IMR-90 (cell line): ENCODE data around the gene NUP93. TPM values are rescaled to one million over a fixed set of nuclear protein-coding genes. Genes with fewer than 3 reads are reported as not detected.

Experiments
- ATAC-seq: fragments of 200-7000 bp; cut with Tn5 transposase; 2 replicates; pipeline ENCODE4 v1.9.1; 2020; ENCODE audit warnings: low read depth, mild to moderate bottlenecking, moderate library complexity
- BruUV-seq: library from RNA; stranded (reverse); fragments of 400-500 nt; replicated peaks from 2 replicates; lab custom pipeline; 2021; lab: Mats Ljungman, UMichigan
- CTCF ChIA-PET: fragments of 300-600 bp; formaldehyde crosslinking; extraction: SDS; loops from one replicate; lab custom pipeline; 2021; ENCODE audit warnings: antibody characterized with exemption; lab: Yijun Ruan, JAX
- POLR2A ChIA-PET: fragments of 300-600 bp; sonication (Branson Sonifier 250); formaldehyde crosslinking; loops from one replicate; lab custom pipeline; 2022; ENCODE audit warnings: antibody characterized with exemption; ENCODE audit not compliant: unreplicated experiment; lab: Charles Lee
- DNase-seq: peaks from one replicate; pipeline ENCODE4 v3.0.0; 2013
- H2AFZ ChIP-seq: replicated peaks from 2 replicates; pipeline ENCODE3; 2013; ENCODE audit warnings: low read length, mild to moderate bottlenecking; ENCODE audit not compliant: poor library complexity
- H2AK5ac ChIP-seq: 2 replicates; pipeline ENCODE4 v1.6.1; 2013; ENCODE audit warnings: low read depth, low read length, inconsistent platforms
- H2AK9ac ChIP-seq: replicated peaks from 2 replicates; pipeline ENCODE3; 2013; ENCODE audit warnings: mild to moderate bottlenecking, low read depth, low read length, moderate library complexity; ENCODE audit not compliant: poor library complexity
- H2BK120ac ChIP-seq: 2 replicates; pipeline ENCODE4 v1.6.1; 2013; ENCODE audit warnings: low read depth, low read length, inconsistent platforms
- H2BK15ac ChIP-seq: 3 replicates; pipeline ENCODE4 v1.6.1; 2013; ENCODE audit warnings: low read depth, low read length, inconsistent platforms
- H2BK20ac ChIP-seq: 2 replicates; pipeline ENCODE4 v1.6.1; 2013; ENCODE audit warnings: low read depth, mild to moderate bottlenecking, inconsistent platforms, low read length, moderate library complexity
- H2BK5ac ChIP-seq: 2 replicates; pipeline ENCODE4 v1.6.1; 2013; ENCODE audit warnings: mild to moderate bottlenecking, low read depth, low read length, inconsistent platforms; ENCODE audit not compliant: poor library complexity, severe bottlenecking
- H3K14ac ChIP-seq: replicated peaks from 2 replicates; pipeline ENCODE4 v1.6.1; 2013; ENCODE audit warnings: low read depth, low read length, inconsistent platforms
- H3K18ac ChIP-seq: 2 replicates; pipeline ENCODE4 v1.6.1; 2013; ENCODE audit warnings: low read depth, low read length, control low read depth
- H3K23ac ChIP-seq: 2 replicates; pipeline ENCODE4 v1.6.1; 2013; ENCODE audit warnings: low read depth, low read length, inconsistent platforms
- H3K27ac ChIP-seq: 2 replicates; pipeline ENCODE4 v1.5.1; 2013; ENCODE audit warnings: mild to moderate bottlenecking, control low read depth, low read length; ENCODE audit not compliant: insufficient read depth
- H3K27me3 ChIP-seq: 2 replicates; pipeline ENCODE4 v1.6.1; 2013; ENCODE audit warnings: low read length; ENCODE audit not compliant: control insufficient read depth, insufficient read depth
- H3K36me3 ChIP-seq: 2 replicates; pipeline ENCODE4 v1.6.1; 2013; ENCODE audit warnings: low read length, mixed read lengths; ENCODE audit not compliant: control insufficient read depth, insufficient read depth
- H3K4ac ChIP-seq: 2 replicates; pipeline ENCODE4 v1.6.1; 2013; ENCODE audit warnings: low read depth, low read length, inconsistent platforms
- H3K4me1 ChIP-seq: 2 replicates; pipeline ENCODE4 v1.6.1; 2013; ENCODE audit warnings: low read length, mixed read lengths; ENCODE audit not compliant: control insufficient read depth, insufficient read depth
- H3K4me2 ChIP-seq: 2 replicates; pipeline ENCODE4 v1.6.1; 2013; ENCODE audit warnings: low read depth, mild to moderate bottlenecking, control low read depth, low read length, moderate library complexity
- H3K4me3 ChIP-seq: 2 replicates; pipeline ENCODE4 v1.5.1; 2013; ENCODE audit warnings: low read depth, mild to moderate bottlenecking, control low read depth, low read length, moderate library complexity; ENCODE audit not compliant: insufficient read depth
- H3K56ac ChIP-seq: 2 replicates; pipeline ENCODE4 v1.6.1; 2013; ENCODE audit warnings: low read length, inconsistent platforms; ENCODE audit not compliant: insufficient read depth; ENCODE audit errors: extremely low read depth
- H3K79me1 ChIP-seq, 2 experiments: 2 replicates each; pipeline ENCODE4 v1.6.1; 2013; ENCODE audit warnings: low read length in 2 of 2, inconsistent platforms in 1 of 2, low read depth in 1 of 2
- H3K9ac ChIP-seq: 2 replicates; pipeline ENCODE4 v1.6.1; 2013; ENCODE audit warnings: low read depth, low read length, control low read depth
- H3K9me1 ChIP-seq: 2 replicates; pipeline ENCODE4 v1.6.1; 2013; ENCODE audit warnings: low read length, inconsistent platforms; ENCODE audit not compliant: insufficient read depth
- H3K9me3 ChIP-seq: 2 replicates; pipeline ENCODE4 v1.6.1; 2013; ENCODE audit warnings: low read length; ENCODE audit not compliant: control insufficient read depth, insufficient read depth
- H4K20me1 ChIP-seq: 2 replicates; pipeline ENCODE4 v1.6.1; 2013; ENCODE audit warnings: low read length, inconsistent platforms; ENCODE audit not compliant: insufficient read depth
- H4K5ac ChIP-seq: 2 replicates; pipeline ENCODE4 v1.6.1; 2013; ENCODE audit warnings: mild to moderate bottlenecking, low read depth, low read length, control low read depth
- H4K8ac ChIP-seq, 2 experiments: 2 replicates each; pipeline ENCODE4 v1.6.1; 2013; ENCODE audit warnings: low read depth in 2 of 2, low read length in 2 of 2, control low read depth in 1 of 2, inconsistent platforms in 1 of 2
- H4K91ac ChIP-seq: 2 replicates; pipeline ENCODE4 v1.6.1; 2013; ENCODE audit warnings: low read depth, low read length, inconsistent platforms; ENCODE audit not compliant: insufficient read depth
- BHLHE40 ChIP-seq: fragments of 150-350 bp; IDR thresholded peaks from 2 replicates; pipeline ENCODE4 v1.6.1; 2016; ENCODE audit warnings: mild to moderate bottlenecking, low read depth, low read length
- CEBPB ChIP-seq: IDR thresholded peaks from 2 replicates; pipeline ENCODE4 v1.6.1; 2012; ENCODE audit warnings: low read depth, low read length, improper control_type of control experiment
- CHD1 ChIP-seq: IDR thresholded peaks from 2 replicates; pipeline ENCODE4 v1.6.1; 2012; ENCODE audit warnings: low read depth, low read length, improper control_type of control experiment
- ELK1 ChIP-seq: fragments of 150-350 bp; IDR thresholded peaks from 2 replicates; pipeline ENCODE4 v1.6.1; 2016; ENCODE audit warnings: low read depth, mild to moderate bottlenecking, low read length, moderate library complexity, borderline replicate concordance
- FOS ChIP-seq: fragments of 150-350 bp; IDR thresholded peaks from 2 replicates; pipeline ENCODE4 v1.6.1; 2016; ENCODE audit warnings: low read depth, low read length
- MAFK ChIP-seq: IDR thresholded peaks from 2 replicates; pipeline ENCODE4 v1.6.1; 2012; ENCODE audit warnings: low read depth, low read length, improper control_type of control experiment
- MAZ ChIP-seq: IDR thresholded peaks from 2 replicates; pipeline ENCODE4 v1.6.1; 2012; ENCODE audit warnings: low read depth, mild to moderate bottlenecking, low read length, improper control_type of control experiment, moderate library complexity, borderline replicate concordance
- MXI1 ChIP-seq: IDR thresholded peaks from 2 replicates; pipeline ENCODE4 v1.6.1; 2012; ENCODE audit warnings: low read depth, mild to moderate bottlenecking, low read length, moderate library complexity, borderline replicate concordance
- NFE2L2 ChIP-seq: fragments of 150-350 bp; IDR thresholded peaks from 2 replicates; pipeline ENCODE4 v1.6.1; 2016; ENCODE audit warnings: low read depth, mild to moderate bottlenecking, low read length
- POLR2A ChIP-seq: IDR thresholded peaks from 2 replicates; pipeline ENCODE4 v1.6.1; 2012; ENCODE audit warnings: mild to moderate bottlenecking, low read depth, low read length
- RAD21 ChIP-seq: IDR thresholded peaks from 2 replicates; pipeline ENCODE4 v1.6.1; 2012; ENCODE audit warnings: low read length, improper control_type of control experiment
- RCOR1 ChIP-seq: IDR thresholded peaks from 2 replicates; pipeline ENCODE4 v1.6.1; 2012; ENCODE audit warnings: mild to moderate bottlenecking, low read length, improper control_type of control experiment; ENCODE audit not compliant: insufficient replicate concordance
- RFX5 ChIP-seq: IDR thresholded peaks from 2 replicates; pipeline ENCODE4 v1.8.0; 2012; ENCODE audit warnings: low read depth, mild to moderate bottlenecking, low read length, moderate library complexity
- SMC3 ChIP-seq: fragments of 150-350 bp; IDR thresholded peaks from 2 replicates; pipeline ENCODE4 v1.6.1; 2016; ENCODE audit warnings: low read depth, mild to moderate bottlenecking, antibody characterized with exemption, low read length, moderate library complexity
- WGBS, 2 experiments: methylation state at CpG; one replicate each; pipeline versions ENCODE4 v1.1.5 to v1.1.7; 2013; ENCODE audit warnings: missing lambda C conversion rate in 2 of 2; ENCODE audit not compliant: insufficient read length in 1 of 2; ENCODE audit errors: extremely low coverage in 2 of 2; 5-methylcytosine and 5-hydroxymethylcytosine counted together
- dilution Hi-C: fragments of 300-500 bp; cut with HindIII; formaldehyde crosslinking; loops from one replicate; pipeline ENCODE4 v1.14.3; 2018; ENCODE audit warnings: low sequenced_read_pairs; ENCODE audit not compliant: unreplicated experiment
- in situ Hi-C: fragments of 300-500 bp; cut with MboI; formaldehyde crosslinking; loops from 3 replicates; pipeline ENCODE4 v1.14.3; 2019; ENCODE audit warnings: low sequenced_read_pairs, inconsistent platforms, mixed read lengths
- intact Hi-C: fragments of 100-400 bp; cut with micrococcal nuclease; formaldehyde crosslinking; loops from 2 replicates; pipeline ENCODE4 v1.10.0; 2022
- polyA plus RNA-seq, 3 experiments: library from polyadenylated mRNA; depleted of rRNA; stranded (reverse); fragments of >200 nt; gene quantifications; 2 replicates each; pipeline ENCODE4 v1.2.3, GENCODE V29; 2012; ENCODE audit warnings: low replicate concordance in 1 of 3
- total RNA-seq: library from RNA; depleted of rRNA; stranded (reverse); fragments of >200 nt; gene quantifications from 2 replicates; pipeline ENCODE4 v1.2.3, GENCODE V29; 2012
- TF ChIP-seq, protein P1 (sequence below): fragments of 150-350 bp; IDR thresholded peaks from 2 replicates; pipeline ENCODE4 v1.6.1; 2017; ENCODE audit warnings: mild to moderate bottlenecking, antibody characterized with exemption, low read length, low read depth
- TF ChIP-seq, protein P2 (sequence below): conservative IDR thresholded peaks from 2 replicates; pipeline ENCODE4 v1.5.1; 2012; ENCODE audit warnings: mild to moderate bottlenecking, low read depth, low read length, improper control_type of control experiment

NUP93 gene
- total and polyA plus RNA-seq, 2 of the 4 experiments (the other 2 are of a cell fraction), result 54.6 to 72.6 TPM

GRCh38 chr16:56695246-56695645 lies 34.7 kb upstream of the NUP93 start:
- BruUV-seq, result no TSS peak
- no peak overlapping the region for H3K27ac ChIP-seq
- dilution Hi-C loops (no loop called here), in situ Hi-C loops (loop anchor here (10.0 kb wide), 1 partner anchor 210 kb away; no protein-coding TSS in a partner anchor), intact Hi-C loops (no loop called here)
- H4K5ac ChIP-seq, result no peak overlapping the region
- H3K79me1 ChIP-seq, result no peaks in the 10 kb centered on the region
- H2AK9ac ChIP-seq, result no peak overlapping the region
- no peak for TF ChIP-seq NFE2L2
- TF ChIP-seq ELK1, result no peak
- no peak for TF ChIP-seq RAD21
- TF ChIP-seq POLR2A, result no peak
- no peak for TF ChIP-seq RCOR1
- TF ChIP-seq, protein P1, sequence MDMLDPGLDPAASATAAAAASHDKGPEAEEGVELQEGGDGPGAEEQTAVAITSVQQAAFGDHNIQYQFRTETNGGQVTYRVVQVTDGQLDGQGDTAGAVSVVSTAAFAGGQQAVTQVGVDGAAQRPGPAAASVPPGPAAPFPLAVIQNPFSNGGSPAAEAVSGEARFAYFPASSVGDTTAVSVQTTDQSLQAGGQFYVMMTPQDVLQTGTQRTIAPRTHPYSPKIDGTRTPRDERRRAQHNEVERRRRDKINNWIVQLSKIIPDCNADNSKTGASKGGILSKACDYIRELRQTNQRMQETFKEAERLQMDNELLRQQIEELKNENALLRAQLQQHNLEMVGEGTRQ, result no peak
- TF ChIP-seq, protein P2, sequence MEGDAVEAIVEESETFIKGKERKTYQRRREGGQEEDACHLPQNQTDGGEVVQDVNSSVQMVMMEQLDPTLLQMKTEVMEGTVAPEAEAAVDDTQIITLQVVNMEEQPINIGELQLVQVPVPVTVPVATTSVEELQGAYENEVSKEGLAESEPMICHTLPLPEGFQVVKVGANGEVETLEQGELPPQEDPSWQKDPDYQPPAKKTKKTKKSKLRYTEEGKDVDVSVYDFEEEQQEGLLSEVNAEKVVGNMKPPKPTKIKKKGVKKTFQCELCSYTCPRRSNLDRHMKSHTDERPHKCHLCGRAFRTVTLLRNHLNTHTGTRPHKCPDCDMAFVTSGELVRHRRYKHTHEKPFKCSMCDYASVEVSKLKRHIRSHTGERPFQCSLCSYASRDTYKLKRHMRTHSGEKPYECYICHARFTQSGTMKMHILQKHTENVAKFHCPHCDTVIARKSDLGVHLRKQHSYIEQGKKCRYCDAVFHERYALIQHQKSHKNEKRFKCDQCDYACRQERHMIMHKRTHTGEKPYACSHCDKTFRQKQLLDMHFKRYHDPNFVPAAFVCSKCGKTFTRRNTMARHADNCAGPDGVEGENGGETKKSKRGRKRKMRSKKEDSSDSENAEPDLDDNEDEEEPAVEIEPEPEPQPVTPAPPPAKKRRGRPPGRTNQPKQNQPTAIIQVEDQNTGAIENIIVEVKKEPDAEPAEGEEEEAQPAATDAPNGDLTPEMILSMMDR, result no peak
- no peak for TF ChIP-seq RFX5
- TF ChIP-seq CHD1, result no peak
- no peak for TF ChIP-seq MXI1
- TF ChIP-seq BHLHE40, result no peak
- no peak for TF ChIP-seq CEBPB
- TF ChIP-seq MAFK, result no peak
- TF ChIP-seq FOS, result no peak
- no peak for TF ChIP-seq SMC3
- no peak for TF ChIP-seq MAZ
- CTCF ChIA-PET, result interaction anchor here (0.6 kb wide), 1 partner anchor 21 kb away, joined by 5 read pairs; no protein-coding TSS in a partner anchor
- no peak overlapping the region for H3K4ac ChIP-seq
- H3K18ac ChIP-seq, result no peak overlapping the region
- no peak overlapping the region for H4K91ac ChIP-seq
- no peak overlapping the region for H3K4me2 ChIP-seq
- POLR2A ChIA-PET, result no interaction called here
- H3K36me3 ChIP-seq, result no peaks in the 10 kb centered on the region
- H2AFZ ChIP-seq, result peak overlapping the region; percentile 32
- peaks cover 2% of the 10 kb centered on the region; the same call in 1 of the 2 replicates for H3K27me3 ChIP-seq
- H2AK5ac ChIP-seq, result no peak overlapping the region
- H3K14ac ChIP-seq, result no peak overlapping the region
- ATAC-seq (no peak), DNase-seq (no peak)
- no CpG with 5 or more reads among the region's 1 CpG for WGBS, 2 experiments
- no peak overlapping the region for H3K23ac ChIP-seq
- H3K9me1 ChIP-seq, result 0 out of 2 replicates have a peak, but pooled peaks cover 3% of the 10 kb centered on the region
- no peak overlapping the region for H3K56ac ChIP-seq
- H2BK20ac ChIP-seq, result no peak overlapping the region
- H3K9me3 ChIP-seq, result peaks cover 5% of the 10 kb centered on the region
- no peak overlapping the region for H4K8ac ChIP-seq
- no peak overlapping the region for H3K4me3 ChIP-seq
- no peaks in the 10 kb centered on the region for H4K20me1 ChIP-seq
- H2BK120ac ChIP-seq, result no peak overlapping the region
- H2BK15ac ChIP-seq, result no peak overlapping the region
- no peaks in the 10 kb centered on the region for H3K4me1 ChIP-seq
- H2BK5ac ChIP-seq, result no peak overlapping the region
- no peak overlapping the region for H3K9ac ChIP-seq
